Endothelial cell (in vitro differentiated cells): ENCODE measurements around the gene NXF1. TPM values are rescaled to one million over a fixed set of nuclear protein-coding genes. Genes with fewer than 3 reads are reported as not detected.
"Not testable (repeated sequence)": the region's sequence is repeated elsewhere in the genome, so short reads cannot be mapped to it uniquely, and the experiment has no call there.

ENCODE experiments used
- DNase-seq: peaks from one replicate; pipeline ENCODE4 v3.0.0; 2021; ENCODE audit warnings: low spot score
- H3K27ac Mint-ChIP-seq: one replicate; pipeline ENCODE4 v1.8.0; 2021; ENCODE audit warnings: mixed read lengths, inconsistent platforms; ENCODE audit not compliant: unreplicated experiment
- H3K27me3 Mint-ChIP-seq: one replicate; pipeline ENCODE4 v1.8.0; 2021; ENCODE audit warnings: mild to moderate bottlenecking, moderate library complexity, mixed read lengths, inconsistent platforms; ENCODE audit not compliant: unreplicated experiment
- H3K36me3 Mint-ChIP-seq: one replicate; pipeline ENCODE4 v1.8.0; 2021; ENCODE audit warnings: mild to moderate bottlenecking, low read depth, mixed read lengths, inconsistent platforms; ENCODE audit not compliant: unreplicated experiment
- H3K4me1 Mint-ChIP-seq: one replicate; pipeline ENCODE4 v1.8.0; 2021; ENCODE audit warnings: mild to moderate bottlenecking, mixed read lengths, inconsistent platforms; ENCODE audit not compliant: unreplicated experiment
- H3K4me3 Mint-ChIP-seq: one replicate; pipeline ENCODE4 v1.8.0; 2021; ENCODE audit warnings: mild to moderate bottlenecking, mixed read lengths, inconsistent platforms; ENCODE audit not compliant: unreplicated experiment
- H3K9me3 Mint-ChIP-seq: one replicate; pipeline ENCODE4 v1.8.0; 2021; ENCODE audit warnings: mixed read lengths, inconsistent platforms; ENCODE audit not compliant: unreplicated experiment
- CTCF ChIP-seq: fragments of 200-600 bp; sonication (generic); IDR thresholded peaks from one replicate; pipeline ENCODE4 v1.5.0; 2021; ENCODE audit warnings: antibody characterized with exemption; ENCODE audit not compliant: unreplicated experiment
- total RNA-seq: library from RNA; stranded (reverse); fragmentation: NEBNext Ultra II Directional; extraction: Animal tissue kit (Norgen Biotek cat#: 25700); gene quantifications from one replicate; pipeline ENCODE4 v1.2.1, GENCODE V29; 2021; ENCODE audit not compliant: unreplicated experiment

Gene NXF1
- total RNA-seq, 1 donor from 2014 or later = 50.8 TPM

GRCh38 chr11:62774407-62774806 is 30.8 kb downstream of the NXF1 start:
- H3K27ac Mint-ChIP-seq = no peak overlapping the region
- no peak overlapping the region for H3K4me3 Mint-ChIP-seq
- H3K27me3 Mint-ChIP-seq = peaks cover 9% of the 10 kb centered on the region
- no peaks in the 10 kb centered on the region for H3K9me3 Mint-ChIP-seq
- peaks cover 9% of the 10 kb centered on the region for H3K4me1 Mint-ChIP-seq
- no peak for DNase-seq
- no peak for TF ChIP-seq CTCF
- H3K36me3 Mint-ChIP-seq = peaks cover 23% of the 10 kb centered on the region

- TF ChIP-seq CTCF = no peak
Measured at GRCh38 chr11:62771144-62772021, 33.9 kb downstream of the NXF1 start, which contains the start of gene TAF6L. Gene TAF6L, plus strand, starts transcription at chr11:62771396. Its CDS starts 4,388 bp downstream, at chr11:62775784.

GRCh38 chr11:62770778-62771143 is 34.5 kb downstream of the NXF1 start:
- Mint-ChIP-seq H3K4me1 (peaks cover 9% of the 10 kb centered on the region), H3K4me3 (peak overlapping the region; percentile 91), H3K9me3 (no peaks in the 10 kb centered on the region), H3K27ac (peak overlapping the region; percentile 82), H3K27me3 (peaks cover 6% of the 10 kb centered on the region), H3K36me3 (peaks cover 15% of the 10 kb centered on the region)
- no peak for TF ChIP-seq CTCF
- peak; percentile 33 for DNase-seq

More at GRCh38 chr11:62771144-62772021, 33.9 kb downstream of the NXF1 start, which contains the start of gene TAF6L:
- peak; percentile 92 for DNase-seq
- Mint-ChIP-seq H3K4me1 (peaks cover 9% of the 10 kb centered on the region), H3K4me3 (peak within 1 kb of the TSS; percentile 92), H3K27ac (peak within 1 kb of the TSS; percentile 94), H3K27me3 (peaks cover 6% of the 10 kb centered on the region), H3K9me3 (no peaks in the 10 kb centered on the region), H3K36me3 (peaks cover 14% of the 10 kb centered on the region)

- peak overlapping the region; percentile 30 for H3K27ac Mint-ChIP-seq
- H3K27me3 Mint-ChIP-seq, DNase-seq, H3K9me3 Mint-ChIP-seq: not testable (repeated sequence)
- H3K4me1 Mint-ChIP-seq = peaks cover 19% of the 10 kb centered on the region
- peak overlapping the region; percentile 84 for H3K4me3 Mint-ChIP-seq
- H3K36me3 Mint-ChIP-seq = peaks cover 11% of the 10 kb centered on the region
Measured at GRCh38 chr11:62760867-62761227, 44.4 kb downstream of the NXF1 start.

GRCh38 chr11:62757846-62758788 is 47.1 kb downstream of the NXF1 start:
- Mint-ChIP-seq H3K36me3 (peaks cover 4% of the 10 kb centered on the region), H3K4me3 (no peak overlapping the region), H3K4me1 (peaks cover 26% of the 10 kb centered on the region), H3K27ac (peak overlapping the region; percentile 67), H3K27me3 (peaks cover 16% of the 10 kb centered on the region), H3K9me3 (no peaks in the 10 kb centered on the region)
- no peak for TF ChIP-seq CTCF
- no peak for DNase-seq
